ENCODE measurements around the gene GPX5.

GRCh38 chr6:28522594-28523240 is 3.0 kb upstream of the GPX5 start:
- TF ChIP-seq EZH2 (IDR thresholded peaks at IDR 0.05; ENCODE audit: borderline replicate concordance, insufficient read depth, low read depth, low read length, poor library complexity, severe bottlenecking) (no peak), CTCF (IDR thresholded peaks at IDR 0.05) (no peak)
